Measurements from ENCODE around the gene MRPL12.

DNA sequence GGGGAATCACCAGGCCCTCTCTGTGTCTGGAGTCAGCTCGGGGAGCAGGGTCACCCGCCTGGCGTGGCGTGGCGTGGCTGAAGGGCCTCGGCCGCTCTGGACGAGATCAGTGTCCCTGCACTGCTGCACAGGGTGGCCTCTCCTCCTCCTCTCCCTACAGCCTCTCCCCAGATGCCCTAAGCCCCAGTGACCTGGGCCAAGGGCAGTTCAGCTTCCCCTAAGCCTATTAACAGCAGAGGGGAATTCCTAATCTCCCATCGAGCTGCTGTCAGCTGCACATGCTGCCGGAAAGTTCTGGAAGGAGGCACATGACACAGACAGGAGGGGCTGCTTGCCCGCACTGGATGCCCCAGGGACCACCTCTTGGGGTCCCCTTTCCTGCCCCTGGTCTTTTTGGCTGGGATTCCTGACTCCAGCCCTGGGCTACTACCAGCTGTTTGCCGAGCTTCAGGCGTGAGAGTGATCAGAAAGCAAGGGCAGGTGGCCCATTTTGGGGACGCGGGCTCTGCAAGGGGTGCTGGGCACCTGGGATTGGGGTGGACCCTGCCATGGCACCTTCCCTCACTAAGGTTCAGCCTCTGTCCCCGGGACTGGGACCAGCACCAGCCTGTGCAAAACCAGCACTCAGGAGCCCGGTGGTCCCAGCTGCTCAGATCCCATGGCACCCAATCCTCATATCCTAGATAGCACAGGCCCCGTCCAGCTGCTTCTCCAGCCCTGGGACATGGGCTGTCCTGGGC lies 47.6 kb upstream of the MRPL12 start:
- TF ChIP-seq, protein P1, sequence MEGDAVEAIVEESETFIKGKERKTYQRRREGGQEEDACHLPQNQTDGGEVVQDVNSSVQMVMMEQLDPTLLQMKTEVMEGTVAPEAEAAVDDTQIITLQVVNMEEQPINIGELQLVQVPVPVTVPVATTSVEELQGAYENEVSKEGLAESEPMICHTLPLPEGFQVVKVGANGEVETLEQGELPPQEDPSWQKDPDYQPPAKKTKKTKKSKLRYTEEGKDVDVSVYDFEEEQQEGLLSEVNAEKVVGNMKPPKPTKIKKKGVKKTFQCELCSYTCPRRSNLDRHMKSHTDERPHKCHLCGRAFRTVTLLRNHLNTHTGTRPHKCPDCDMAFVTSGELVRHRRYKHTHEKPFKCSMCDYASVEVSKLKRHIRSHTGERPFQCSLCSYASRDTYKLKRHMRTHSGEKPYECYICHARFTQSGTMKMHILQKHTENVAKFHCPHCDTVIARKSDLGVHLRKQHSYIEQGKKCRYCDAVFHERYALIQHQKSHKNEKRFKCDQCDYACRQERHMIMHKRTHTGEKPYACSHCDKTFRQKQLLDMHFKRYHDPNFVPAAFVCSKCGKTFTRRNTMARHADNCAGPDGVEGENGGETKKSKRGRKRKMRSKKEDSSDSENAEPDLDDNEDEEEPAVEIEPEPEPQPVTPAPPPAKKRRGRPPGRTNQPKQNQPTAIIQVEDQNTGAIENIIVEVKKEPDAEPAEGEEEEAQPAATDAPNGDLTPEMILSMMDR (IDR thresholded peaks at IDR 0.05; ENCODE audit: poor library complexity) = no peak
- no peak for TF ChIP-seq EZH2phosphoT487 (IDR thresholded peaks at IDR 0.05; ENCODE audit: low read depth, severe bottlenecking, unreplicated experiment)

All from hepatocyte (in vitro differentiated cells).